ENCODE data around the gene TFDP1.

The TFDP1 gene

GRCh38 chr13:113670541-113670940, 86.0 kb downstream of the TFDP1 start:
- no peak overlapping the region for H3K4me3 ChIP-seq (ENCODE audit: low read depth, low read length)
- DNase-seq (ENCODE audit: low read depth), result no peak
- TF ChIP-seq POLR2A (IDR thresholded peaks at IDR 0.05; ENCODE audit: extremely low read depth, insufficient read length) (no peak), MYC (IDR thresholded peaks at IDR 0.05; ENCODE audit: low read depth, low read length) (no peak), MAX (IDR thresholded peaks at IDR 0.05; ENCODE audit: low read depth, low read length) (no peak), CTCF (IDR thresholded peaks at IDR 0.05; ENCODE audit: low read depth, low read length) (no peak)

- no peak overlapping the region for H3K4me3 ChIP-seq (ENCODE audit: low read depth, low read length)
- TF ChIP-seq MAX (IDR thresholded peaks at IDR 0.05; ENCODE audit: low read depth, low read length) (no peak), POLR2A (IDR thresholded peaks at IDR 0.05; ENCODE audit: extremely low read depth, insufficient read length) (no peak), MYC (IDR thresholded peaks at IDR 0.05; ENCODE audit: low read depth, low read length) (no peak), CTCF (IDR thresholded peaks at IDR 0.05; ENCODE audit: low read depth, low read length) (no peak)
- DNase-seq (ENCODE audit: low read depth), result no peak
Observed at GRCh38 chr13:113671066-113672001, 86.8 kb downstream of the TFDP1 start.

- TF ChIP-seq CTCF (IDR thresholded peaks at IDR 0.05; ENCODE audit: low read depth, low read length) (no peak), MYC (IDR thresholded peaks at IDR 0.05; ENCODE audit: low read depth, low read length) (no peak)
- H3K4me3 ChIP-seq (ENCODE audit: low read depth, low read length), result no peak overlapping the region
- DNase-seq (ENCODE audit: low read depth), result no peak
Observed at GRCh38 chr13:113672002-113672651, 87.6 kb downstream of the TFDP1 start.

All from NB4 (cell line).